Activated CD4-positive, alpha-beta memory T cell treated with anti-CD3 and anti-CD28 coated beads for 36 hours (primary cell): ENCODE results near the gene ASAH2. TPM values are rescaled to one million over a fixed set of nuclear protein-coding genes. Genes with fewer than 3 reads are reported as not detected.

Experiments used
- CTCF ChIA-PET: fragments of 350-600 bp; sonication (Branson Sonifier 250); formaldehyde crosslinking; loops from one replicate; lab custom pipeline; 2021; ENCODE audit warnings: antibody characterized with exemption, inconsistent platforms; lab: Charles Lee
- POLR2A ChIA-PET: fragments of 350-600 bp; sonication (Branson Sonifier 250); formaldehyde crosslinking; loops from one replicate; lab custom pipeline; 2021; ENCODE audit warnings: antibody characterized with exemption; lab: Charles Lee
- DNase-seq: peaks from one replicate; pipeline ENCODE4 v3.0.0-alpha.2; 2020
- H3K27ac Mint-ChIP-seq: one replicate; pipeline ENCODE4 v1.8.0; 2021; ENCODE audit warnings: mixed read lengths
- H3K27me3 Mint-ChIP-seq: one replicate; pipeline ENCODE4 v1.8.0; 2021; ENCODE audit warnings: mixed read lengths
- H3K36me3 Mint-ChIP-seq: one replicate; pipeline ENCODE4 v1.8.0; 2021; ENCODE audit warnings: mixed read lengths
- H3K4me1 Mint-ChIP-seq: one replicate; pipeline ENCODE4 v1.8.0; 2021; ENCODE audit warnings: low read depth, mixed read lengths
- H3K4me3 Mint-ChIP-seq: one replicate; pipeline ENCODE4 v1.8.0; 2021; ENCODE audit warnings: mild to moderate bottlenecking, mixed read lengths
- H3K9me3 Mint-ChIP-seq: one replicate; pipeline ENCODE4 v1.8.0; 2021; ENCODE audit warnings: mixed read lengths
- intact Hi-C: fragments of 100-400 bp; cut with micrococcal nuclease; formaldehyde crosslinking; loops from one replicate; pipeline ENCODE4 v1.15.1; 2023
- total RNA-seq, 2 experiments: library from RNA; stranded (reverse); gene quantifications; one replicate each; pipeline ENCODE4 v1.2.3, GENCODE V29; 2021

The ASAH2 gene
- 1 to 10 TPM; 3.0 to 3.3 TPM for total RNA-seq

DNA sequence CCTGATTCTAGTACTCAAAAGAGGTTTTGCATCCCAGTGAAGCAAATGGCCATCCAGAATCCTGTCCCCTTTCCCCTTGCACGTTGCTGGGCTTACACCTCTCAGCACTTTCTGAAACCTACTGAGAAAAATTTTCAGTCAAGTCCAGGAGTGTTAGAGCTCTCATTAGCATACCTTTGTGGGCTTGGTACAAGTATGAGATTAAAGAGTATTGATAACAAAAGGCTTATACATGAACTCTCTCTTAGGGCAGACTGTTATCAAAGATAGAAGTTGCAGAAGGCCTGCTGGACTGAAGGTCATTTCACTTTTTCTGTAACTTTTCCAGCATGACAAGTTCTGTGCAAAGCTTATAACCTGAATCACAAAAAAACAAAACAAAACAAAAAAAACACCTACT, at the start of gene ASAH2:
ASAH2 (minus strand) TSS at position 123 of the 400 bp plus-strand sequence. CDS start 2,906 bp downstream, outside the sequence.
- ChIA-PET CTCF (no interaction called here), POLR2A (no interaction called here)
- H3K36me3 Mint-ChIP-seq = no peaks in the 10 kb centered on the region
- DNase-seq = no peak
- H3K4me3 Mint-ChIP-seq = no peak within 1 kb of the TSS
- H3K27ac Mint-ChIP-seq = no peak within 1 kb of the TSS
- peaks cover 25% of the 10 kb centered on the region for H3K27me3 Mint-ChIP-seq
- no peaks in the 10 kb centered on the region for H3K4me1 Mint-ChIP-seq
- intact Hi-C loops = no loop called here
- H3K9me3 Mint-ChIP-seq = no peaks in the 10 kb centered on the region

DNA sequence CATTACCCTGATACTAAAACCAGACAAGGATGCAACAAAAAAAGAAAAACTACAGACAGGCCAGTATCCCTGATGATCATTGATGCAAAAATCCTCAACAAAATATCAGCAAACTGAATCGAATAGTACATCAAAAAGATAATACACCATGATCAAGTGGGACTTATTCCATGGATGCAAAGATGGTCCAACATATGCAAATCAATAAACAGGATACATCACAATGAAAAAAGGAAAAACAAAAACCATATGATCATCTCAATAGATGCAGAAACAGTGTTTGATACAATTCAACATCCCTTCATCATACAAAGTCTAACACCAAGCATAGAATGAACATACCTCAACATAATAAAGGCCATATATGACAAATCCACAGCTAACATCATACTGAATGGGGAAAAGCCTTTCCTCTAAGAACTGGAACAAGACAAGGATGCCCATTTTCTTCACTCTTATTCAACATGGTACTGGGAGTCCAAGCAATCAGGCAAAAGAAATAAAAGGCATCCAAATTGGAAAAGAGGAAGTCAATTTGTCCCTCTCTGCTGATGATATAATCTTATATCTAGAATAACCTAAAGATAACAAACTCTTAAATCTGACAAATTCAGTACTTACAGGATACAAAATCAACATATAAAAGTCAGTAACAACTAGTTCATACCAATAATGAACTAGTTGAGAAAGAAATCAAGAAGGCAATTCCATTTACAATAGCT, 48.8 kb upstream of the ASAH2 start:
- CTCF ChIA-PET = no interaction called here

DNA sequence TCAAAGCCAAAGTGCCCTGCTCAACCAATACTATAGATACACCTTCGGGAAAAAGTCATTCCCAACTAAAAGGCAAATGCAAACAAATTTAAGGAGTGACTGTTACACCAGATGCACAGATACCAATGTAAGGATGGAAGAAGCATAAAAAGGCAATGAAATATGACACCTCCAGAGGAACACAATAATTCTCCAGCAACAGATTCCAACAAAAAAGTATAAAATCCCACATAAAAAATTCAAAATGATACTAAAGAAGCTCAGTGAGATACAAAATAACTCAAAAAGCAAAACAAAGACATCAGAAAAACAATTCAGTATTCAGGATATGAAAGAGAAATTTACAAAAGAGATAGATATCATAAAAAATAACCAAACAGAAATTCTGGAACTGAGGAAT, 44.1 kb upstream of the ASAH2 start:
- DNase-seq = no peak
- Mint-ChIP-seq H3K4me1 (no peaks in the 10 kb centered on the region), H3K27me3 (no peaks in the 10 kb centered on the region), H3K27ac (no peak overlapping the region), H3K9me3 (peaks cover 7% of the 10 kb centered on the region), H3K36me3 (peaks cover 2% of the 10 kb centered on the region), H3K4me3 (no peak overlapping the region)
- intact Hi-C loops = no loop called here
- POLR2A ChIA-PET = no interaction called here
- CTCF ChIA-PET = no interaction called here

More for the DNA sequence above, 48.8 kb upstream of the ASAH2 start:
- no peak overlapping the region for H3K4me3 Mint-ChIP-seq
- peaks cover 7% of the 10 kb centered on the region for H3K9me3 Mint-ChIP-seq
- H3K27me3 Mint-ChIP-seq = no peaks in the 10 kb centered on the region
- no peaks in the 10 kb centered on the region for H3K4me1 Mint-ChIP-seq
- DNase-seq = no peak
- POLR2A ChIA-PET = no interaction called here
- intact Hi-C loops = no loop called here
- no peak overlapping the region for H3K27ac Mint-ChIP-seq
- H3K36me3 Mint-ChIP-seq = peaks cover 2% of the 10 kb centered on the region

DNA sequence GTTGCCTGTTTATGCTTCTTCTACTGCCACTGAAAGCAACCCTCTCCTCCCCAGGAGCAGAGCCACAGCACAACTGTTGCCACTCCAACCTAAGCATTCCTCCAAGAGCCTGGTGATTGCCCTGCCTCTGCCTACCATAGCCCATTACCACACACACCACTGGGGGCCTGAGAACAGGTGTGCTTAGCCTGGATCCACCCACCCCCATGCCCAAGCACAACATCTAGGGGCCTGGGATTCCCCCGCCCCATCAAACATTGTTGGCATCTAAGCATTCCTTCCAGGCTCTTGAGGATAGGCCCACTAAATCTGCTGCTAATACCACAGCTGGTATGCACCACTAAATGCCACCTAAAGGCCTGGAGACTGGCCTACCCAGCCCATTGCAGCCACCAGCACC, 43.3 kb upstream of the ASAH2 start:
- Mint-ChIP-seq H3K4me3 (no peak overlapping the region), H3K9me3 (peaks cover 7% of the 10 kb centered on the region), H3K4me1 (no peaks in the 10 kb centered on the region), H3K27ac (no peak overlapping the region), H3K36me3 (peaks cover 2% of the 10 kb centered on the region), H3K27me3 (no peaks in the 10 kb centered on the region)
- DNase-seq = no peak
- intact Hi-C loops = no loop called here
- CTCF ChIA-PET = no interaction called here
- POLR2A ChIA-PET = no interaction called here

DNA sequence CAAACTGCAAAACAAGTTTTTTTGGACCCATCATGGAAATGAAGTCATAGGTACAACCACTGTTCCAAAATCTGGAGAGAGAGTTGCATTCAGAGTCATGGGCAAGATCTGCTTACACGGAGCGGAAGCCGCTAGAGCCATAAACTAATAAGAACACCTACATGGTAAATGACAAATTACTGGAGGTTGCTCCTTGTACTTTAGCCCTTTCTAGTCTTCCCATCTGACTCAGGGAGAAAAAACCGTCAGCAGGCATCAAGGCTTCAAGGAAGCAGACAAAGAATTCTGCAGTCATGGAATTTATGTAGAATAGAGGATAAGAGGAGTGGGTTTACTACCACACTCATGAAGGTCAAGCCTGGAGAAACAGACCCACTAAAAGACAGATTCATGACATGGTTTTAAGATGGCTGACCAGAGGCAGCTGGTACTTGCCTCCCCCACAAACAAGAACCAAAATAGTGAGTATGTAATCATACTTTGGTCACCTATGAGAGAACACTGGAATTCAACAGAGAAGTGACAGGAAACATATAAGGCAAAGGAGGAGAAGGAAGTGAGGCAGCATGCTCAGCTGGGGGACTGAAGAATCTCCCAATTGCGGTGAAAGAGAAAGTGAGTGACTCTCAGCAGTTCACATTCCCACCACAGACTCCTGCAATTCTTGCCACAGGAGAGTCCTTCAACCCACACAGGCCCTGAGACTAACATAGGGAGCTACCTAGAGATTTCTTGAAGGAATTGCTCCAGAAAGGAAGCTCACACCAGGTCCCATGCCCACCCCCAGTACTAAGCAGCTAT, 42.4 kb upstream of the ASAH2 start:
- H3K36me3 Mint-ChIP-seq = peaks cover 2% of the 10 kb centered on the region
- intact Hi-C loops = no loop called here
- H3K27me3 Mint-ChIP-seq = no peaks in the 10 kb centered on the region
- POLR2A ChIA-PET = no interaction called here
- no peaks in the 10 kb centered on the region for H3K4me1 Mint-ChIP-seq
- no peak overlapping the region for H3K27ac Mint-ChIP-seq
- no peak overlapping the region for H3K4me3 Mint-ChIP-seq
- peaks cover 7% of the 10 kb centered on the region for H3K9me3 Mint-ChIP-seq
- DNase-seq = no peak
- CTCF ChIA-PET = no interaction called here

DNA sequence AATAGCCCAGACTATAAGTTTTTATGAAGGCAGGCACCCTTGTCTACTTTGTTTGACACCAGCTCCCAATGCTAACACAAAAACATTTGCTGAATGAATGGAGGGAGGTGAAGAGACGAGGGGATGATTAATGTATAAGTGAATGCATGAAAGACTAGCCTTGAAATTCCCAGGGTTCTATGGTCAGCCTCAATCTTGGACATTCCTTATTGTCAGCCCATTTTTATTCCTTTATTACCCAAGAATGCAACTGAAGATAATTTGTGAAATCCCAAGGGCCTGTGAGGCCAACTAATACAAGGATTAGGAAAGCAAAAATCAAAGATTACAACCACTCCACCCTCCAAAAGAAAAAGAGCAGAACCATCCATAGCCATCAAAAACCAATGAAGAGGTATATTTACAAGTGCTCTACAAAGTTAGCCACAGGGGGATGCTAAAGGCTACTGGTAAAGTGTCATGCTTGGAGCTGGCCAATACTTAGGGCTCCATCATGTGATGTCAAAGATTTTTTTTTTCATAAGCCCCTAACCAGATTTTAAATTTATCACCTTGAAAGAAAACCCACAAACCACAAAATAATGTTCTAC, 40.0 kb upstream of the ASAH2 start:
- POLR2A ChIA-PET = no interaction called here
- no peaks in the 10 kb centered on the region for H3K36me3 Mint-ChIP-seq
- H3K9me3 Mint-ChIP-seq = no peaks in the 10 kb centered on the region
- DNase-seq = no peak
- H3K4me1 Mint-ChIP-seq = no peaks in the 10 kb centered on the region
- H3K27ac Mint-ChIP-seq = no peak overlapping the region
- no peaks in the 10 kb centered on the region for H3K27me3 Mint-ChIP-seq
- H3K4me3 Mint-ChIP-seq = no peak overlapping the region
- CTCF ChIA-PET = no interaction called here
- intact Hi-C loops = loop anchor here (1.0 kb wide), 1 partner anchor 130 kb away; no protein-coding TSS in a partner anchor

DNA sequence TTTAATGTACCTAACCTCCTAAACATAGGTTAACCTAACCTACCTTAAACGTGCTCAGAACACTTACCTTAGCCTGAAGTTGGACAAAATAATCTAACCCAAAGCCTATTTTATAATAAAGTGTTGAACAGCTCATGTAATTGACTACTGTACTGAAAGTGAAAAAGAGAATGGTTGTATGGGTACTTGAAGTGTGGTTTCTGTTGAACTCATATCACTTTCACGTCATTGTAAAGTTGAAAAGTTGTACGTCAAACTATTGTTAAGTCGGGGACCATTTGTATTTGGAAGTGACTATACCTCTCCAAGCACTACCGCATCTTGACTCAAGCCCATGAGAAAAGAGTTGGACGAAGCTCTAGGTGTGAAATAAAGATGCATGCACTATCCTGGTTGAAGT, 37.9 kb upstream of the ASAH2 start:
- no peaks in the 10 kb centered on the region for H3K4me1 Mint-ChIP-seq
- no peaks in the 10 kb centered on the region for H3K9me3 Mint-ChIP-seq
- no peak overlapping the region for H3K27ac Mint-ChIP-seq
- no peak for DNase-seq
- H3K36me3 Mint-ChIP-seq = no peaks in the 10 kb centered on the region
- H3K4me3 Mint-ChIP-seq = no peak overlapping the region
- CTCF ChIA-PET = no interaction called here
- POLR2A ChIA-PET = no interaction called here
- intact Hi-C loops = no loop called here
- H3K27me3 Mint-ChIP-seq = no peaks in the 10 kb centered on the region

DNA sequence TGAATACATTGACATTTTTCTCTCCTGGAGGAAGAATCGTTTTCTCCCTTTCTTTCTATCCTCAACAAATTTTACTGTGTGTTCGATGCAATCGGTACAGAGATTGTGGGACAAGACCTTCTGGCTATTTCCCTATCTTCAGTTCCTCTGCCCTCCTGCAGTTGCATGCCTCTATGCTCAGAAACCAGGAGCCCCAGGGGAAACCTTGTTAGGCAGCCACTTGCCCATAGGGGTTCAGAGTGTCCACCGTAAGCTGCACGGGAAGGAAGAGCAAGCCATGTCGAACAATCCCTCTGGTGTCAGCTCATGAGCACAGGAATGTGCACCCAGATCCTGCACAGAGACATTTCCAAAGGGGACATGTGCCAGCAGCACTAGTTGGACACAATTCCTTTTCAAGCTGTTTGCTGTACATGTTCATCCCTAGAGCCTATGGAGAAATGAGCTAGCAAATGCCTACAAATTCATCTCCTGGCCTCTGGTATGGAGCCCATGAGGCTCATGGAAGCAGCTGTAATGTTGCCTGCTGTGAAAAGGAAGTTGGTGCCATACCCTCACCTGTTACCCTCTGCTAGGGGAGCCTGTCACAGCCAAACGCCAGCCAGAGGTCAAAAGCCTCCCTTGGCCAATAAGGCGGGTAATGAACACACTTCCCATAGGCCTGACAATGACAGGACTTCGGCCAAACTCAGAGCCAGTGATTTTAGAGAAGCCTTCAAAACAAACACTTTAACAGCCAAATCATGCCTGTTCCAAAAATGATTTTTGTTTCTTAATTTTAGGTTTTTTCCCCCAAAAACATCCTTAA, 35.9 kb upstream of the ASAH2 start:
- no peak overlapping the region for H3K27ac Mint-ChIP-seq

DNA sequence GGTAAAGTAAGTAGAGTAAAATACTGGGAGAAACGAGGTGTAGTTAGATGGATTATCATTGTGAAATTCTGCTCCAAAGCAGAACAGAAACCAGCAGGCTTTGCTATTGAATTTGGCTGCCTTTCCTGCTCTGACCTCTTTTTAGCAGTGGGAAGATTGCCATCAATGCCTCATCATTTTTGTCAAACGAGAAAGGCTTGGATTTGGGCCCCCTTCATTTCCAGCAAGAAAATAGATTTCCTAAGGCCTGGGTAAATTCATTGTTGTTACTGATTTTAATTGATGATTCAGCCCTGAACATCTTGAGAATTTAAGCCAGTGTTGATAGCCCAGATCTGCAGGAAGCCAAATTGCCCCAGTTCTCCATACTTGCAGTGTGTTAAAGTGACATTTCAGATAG, 35.2 kb upstream of the ASAH2 start:
- ChIA-PET CTCF (no interaction called here), POLR2A (no interaction called here)
- Mint-ChIP-seq H3K9me3 (no peaks in the 10 kb centered on the region), H3K27me3 (peaks cover 16% of the 10 kb centered on the region), H3K4me1 (no peaks in the 10 kb centered on the region), H3K36me3 (no peaks in the 10 kb centered on the region), H3K27ac (no peak overlapping the region), H3K4me3 (no peak overlapping the region)
- intact Hi-C loops = no loop called here
- DNase-seq = no peak

More for the DNA sequence above, 35.9 kb upstream of the ASAH2 start:
- no peaks in the 10 kb centered on the region for H3K4me1 Mint-ChIP-seq
- ChIA-PET CTCF (no interaction called here), POLR2A (no interaction called here)
- intact Hi-C loops = no loop called here
- peaks cover 11% of the 10 kb centered on the region for H3K27me3 Mint-ChIP-seq
- no peak for DNase-seq
- H3K36me3 Mint-ChIP-seq = no peaks in the 10 kb centered on the region
- no peaks in the 10 kb centered on the region for H3K9me3 Mint-ChIP-seq
- no peak overlapping the region for H3K4me3 Mint-ChIP-seq

DNA sequence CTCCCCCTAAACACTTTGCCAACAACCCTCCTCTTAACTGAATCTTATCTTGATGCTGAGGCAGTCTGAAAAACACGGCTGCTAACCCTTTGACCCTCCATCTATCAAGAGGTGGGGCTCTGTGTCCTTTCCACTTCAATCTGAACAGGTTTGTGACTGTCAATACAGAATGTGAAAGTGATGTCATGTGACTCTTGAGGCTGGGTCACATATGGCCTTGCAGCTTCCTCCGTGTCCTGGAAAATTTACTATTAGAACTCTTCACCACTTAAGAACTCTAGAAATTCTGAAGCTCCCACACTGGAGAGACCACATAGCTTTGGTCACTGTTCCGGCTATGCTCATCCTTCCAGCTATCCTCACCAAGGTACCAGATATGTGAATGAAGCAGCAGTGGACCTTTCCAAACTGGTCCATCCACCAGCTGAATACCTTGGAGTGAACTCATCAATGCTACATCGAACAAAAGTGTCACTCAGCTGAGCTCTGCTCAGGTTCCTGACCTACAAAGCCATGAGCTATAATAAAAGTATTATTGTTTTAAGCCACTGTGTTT, 30.7 kb upstream of the ASAH2 start:
- Mint-ChIP-seq H3K9me3 (no peaks in the 10 kb centered on the region), H3K36me3 (no peaks in the 10 kb centered on the region), H3K4me3 (no peak overlapping the region), H3K27me3 (peaks cover 21% of the 10 kb centered on the region), H3K27ac (no peak overlapping the region), H3K4me1 (no peaks in the 10 kb centered on the region)
- ChIA-PET POLR2A (no interaction called here), CTCF (no interaction called here)
- DNase-seq = no peak
- intact Hi-C loops = no loop called here

DNA sequence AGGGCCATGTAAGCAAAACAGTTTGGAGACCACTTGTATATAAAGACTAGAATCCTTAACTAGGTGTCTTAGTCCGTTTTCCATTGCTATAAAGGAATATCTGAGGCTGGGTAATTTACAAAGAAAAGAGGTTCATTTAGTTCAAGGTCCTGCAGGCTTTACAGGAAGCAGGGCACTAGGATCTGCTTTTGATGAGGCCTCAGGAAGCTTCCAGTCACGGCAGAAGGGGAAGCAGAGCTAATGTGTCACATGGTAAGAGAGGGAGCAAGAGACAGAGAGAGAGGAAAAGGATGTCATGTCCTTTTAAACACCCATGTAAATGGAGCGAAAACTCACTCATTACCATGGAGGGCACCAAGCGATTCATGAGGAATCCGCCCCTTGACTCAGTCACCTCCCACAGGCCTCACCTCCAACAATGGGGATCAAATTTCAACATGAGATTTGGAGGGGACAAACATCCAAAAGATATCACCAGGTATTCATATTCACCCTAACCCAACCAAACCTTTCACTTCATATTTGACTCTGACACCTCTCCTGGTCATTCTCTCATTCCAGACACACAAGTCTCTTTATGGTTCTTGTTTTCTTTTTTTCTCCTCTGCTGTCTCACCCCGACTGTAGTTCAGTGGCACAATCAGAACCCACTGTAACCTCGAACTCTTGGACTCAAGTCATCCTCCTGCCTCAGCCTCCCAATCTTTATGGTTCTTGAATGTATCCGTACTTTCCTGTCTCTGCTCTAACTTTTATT, 30.1 kb upstream of the ASAH2 start:
- Mint-ChIP-seq H3K36me3 (no peaks in the 10 kb centered on the region), H3K4me3 (no peak overlapping the region), H3K27ac (no peak overlapping the region), H3K4me1 (no peaks in the 10 kb centered on the region), H3K9me3 (no peaks in the 10 kb centered on the region), H3K27me3 (peaks cover 26% of the 10 kb centered on the region)
- ChIA-PET CTCF (no interaction called here), POLR2A (no interaction called here)
- DNase-seq = no peak
- intact Hi-C loops = no loop called here
